Subcutaneous abdominal adipose tissue (tissue), 5 donors: ENCODE data around the gene FHOD3.
"Not testable (repeated sequence)": the region's sequence is repeated elsewhere in the genome, so short reads cannot be mapped to it uniquely, and the experiment has no call there.

ENCODE experiments used
- H3K27ac ChIP-seq: one replicate; pipeline ENCODE4 v1.7.0; 2013; ENCODE audit warnings: low read depth, mild to moderate bottlenecking, inconsistent platforms, low read length, moderate library complexity
- H3K27me3 ChIP-seq, 5 donors: one replicate each; pipeline ENCODE4 v1.7.0; 2013; ENCODE audit warnings: low read length in 5 of 5, inconsistent platforms in 1 of 5; ENCODE audit not compliant: control insufficient read depth in 5 of 5, insufficient read depth in 4 of 5
- H3K36me3 ChIP-seq, 5 donors: one replicate each; pipeline ENCODE4 v1.7.0; 2013; ENCODE audit warnings: low read length in 5 of 5; ENCODE audit not compliant: control insufficient read depth in 5 of 5, insufficient read depth in 5 of 5
- H3K4me1 ChIP-seq, 5 donors: one replicate each; pipeline ENCODE4 v1.7.0; 2013; ENCODE audit warnings: low read length in 5 of 5, mild to moderate bottlenecking in 3 of 5, moderate library complexity in 1 of 5; ENCODE audit not compliant: control insufficient read depth in 5 of 5, insufficient read depth in 5 of 5
- H3K4me3 ChIP-seq, 5 donors: one replicate each; pipeline ENCODE4 v1.7.0; 2013; ENCODE audit warnings: low read length in 5 of 5, low read depth in 1 of 5
- H3K9ac ChIP-seq, 5 donors: one replicate each; pipeline ENCODE4 v1.7.0; 2013; ENCODE audit warnings: low read length in 5 of 5, mild to moderate bottlenecking in 4 of 5, moderate library complexity in 3 of 5
- H3K9me3 ChIP-seq, 5 donors: one replicate each; pipeline ENCODE4 v1.7.0; 2013; ENCODE audit warnings: low read length in 5 of 5; ENCODE audit not compliant: control insufficient read depth in 5 of 5
- donor health status: healthy.
- donor health status: healthy.
- donor health status: healthy.
- donor health status: healthy.
- donor health status: healthy.

Gene FHOD3

GRCh38 chr18:36536426-36536825 lies 238.9 kb downstream of the FHOD3 start:
- Histone ChIP-seq H3K9ac (no peak overlapping the region), H3K4me3 (no peak overlapping the region), H3K27me3 (no peaks in the 10 kb centered on the region), H3K9me3 (no peaks in the 10 kb centered on the region), H3K27ac (no peak overlapping the region), H3K36me3 (no peaks in the 10 kb centered on the region), H3K4me1 (no peaks in the 10 kb centered on the region)

GRCh38 chr18:36537289-36537688 lies 239.8 kb downstream of the FHOD3 start:
- no peaks in the 10 kb centered on the region for H3K9me3 ChIP-seq
- H3K9ac ChIP-seq: no peak overlapping the region
- no peaks in the 10 kb centered on the region for H3K36me3 ChIP-seq
- H3K4me1 ChIP-seq: no peaks in the 10 kb centered on the region
- no peaks in the 10 kb centered on the region for H3K27me3 ChIP-seq
- no peak overlapping the region for H3K4me3 ChIP-seq
- H3K27ac ChIP-seq: no peak overlapping the region

DNA sequence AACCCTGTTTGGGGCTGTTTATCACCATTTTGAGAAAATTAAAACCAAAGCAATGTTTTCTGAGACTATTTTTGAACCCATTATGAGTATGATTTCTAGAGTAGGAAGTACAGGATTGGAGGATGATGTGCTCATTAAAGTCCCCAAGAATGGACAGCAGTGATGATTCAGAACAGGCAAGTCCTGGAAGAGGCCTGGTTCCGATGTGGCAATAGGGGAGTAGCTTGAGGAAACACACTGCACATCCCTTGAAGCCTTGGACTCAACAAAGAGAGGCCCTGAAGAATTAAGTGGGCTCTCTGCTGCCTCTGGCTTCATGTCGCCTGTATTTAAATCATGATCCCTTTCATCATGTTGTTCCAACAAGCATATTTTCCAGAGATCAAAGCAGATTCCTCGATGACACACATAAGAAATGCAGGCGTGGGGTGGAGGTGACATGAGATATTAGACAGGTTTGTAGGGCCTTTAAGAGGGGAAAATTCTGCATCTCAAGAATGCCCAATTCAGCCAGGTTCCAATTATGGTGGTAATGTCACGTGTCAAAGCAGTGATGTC lies 242.2 kb downstream of the FHOD3 start:
- no peak overlapping the region for H3K27ac ChIP-seq
- H3K36me3 ChIP-seq: no peaks in the 10 kb centered on the region
- no peaks in the 10 kb centered on the region for H3K4me1 ChIP-seq
- H3K9me3 ChIP-seq: no peaks in the 10 kb centered on the region
- no peaks in the 10 kb centered on the region for H3K27me3 ChIP-seq
- H3K9ac ChIP-seq: no peak overlapping the region
- no peak overlapping the region for H3K4me3 ChIP-seq

DNA sequence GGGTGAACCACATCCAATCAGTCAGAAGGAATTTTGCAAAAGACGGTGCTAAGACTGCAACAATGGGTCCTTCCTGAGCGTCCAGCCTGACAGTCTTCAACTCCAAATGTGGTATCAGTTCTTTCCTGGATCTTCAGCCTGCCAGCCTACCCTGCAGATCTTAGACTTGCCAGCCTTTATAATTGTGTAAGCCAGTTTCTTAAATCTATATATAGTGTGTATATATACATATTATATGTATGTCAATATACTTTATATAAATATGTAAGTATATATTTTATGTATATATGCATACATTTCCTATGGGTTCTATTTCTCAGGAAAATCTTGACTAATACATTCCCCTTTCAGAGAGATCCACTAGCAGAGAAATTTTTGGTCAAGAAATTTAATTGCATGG lies 245.5 kb downstream of the FHOD3 start:
- no peaks in the 10 kb centered on the region for H3K36me3 ChIP-seq
- H3K9ac ChIP-seq: no peak overlapping the region
- no peaks in the 10 kb centered on the region for H3K9me3 ChIP-seq
- H3K4me3 ChIP-seq: no peak overlapping the region
- no peak overlapping the region for H3K27ac ChIP-seq
- H3K4me1 ChIP-seq: no peaks in the 10 kb centered on the region
- no peaks in the 10 kb centered on the region for H3K27me3 ChIP-seq

DNA sequence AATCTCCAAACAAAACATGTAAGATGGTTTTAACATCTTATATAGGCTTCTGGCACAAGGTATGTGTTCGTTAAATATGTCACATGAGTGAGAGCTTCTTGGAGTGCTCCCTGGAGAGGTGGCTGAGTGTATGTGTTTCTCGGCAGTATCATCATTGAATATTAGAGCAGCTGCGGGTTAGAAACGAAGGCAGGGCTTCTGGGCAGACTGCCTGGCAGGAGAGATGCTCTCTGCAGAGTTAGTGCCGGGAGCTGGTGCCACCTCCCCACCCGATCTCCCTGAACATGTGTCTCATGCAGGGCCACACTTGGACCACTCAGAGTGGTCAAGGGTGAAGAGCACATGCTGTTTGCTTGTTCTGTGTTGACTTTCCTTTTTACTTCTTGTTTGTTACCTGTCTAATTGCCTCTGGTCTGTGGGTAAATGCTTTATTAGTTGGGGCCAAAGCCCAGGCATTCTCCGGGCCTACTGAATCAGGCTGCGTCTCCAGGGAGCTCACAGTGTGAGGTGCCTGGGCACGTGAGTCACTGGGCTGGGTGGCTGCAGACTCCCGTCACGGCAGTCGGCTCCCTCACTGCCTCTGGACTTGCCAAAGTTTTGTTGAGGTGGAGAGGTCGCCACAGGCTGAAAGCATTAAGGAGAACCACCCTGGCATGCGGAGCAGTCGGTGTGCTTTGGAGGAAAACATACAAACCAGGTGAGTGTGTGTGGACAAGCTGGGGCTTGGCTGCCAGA lies 246.6 kb downstream of the FHOD3 start:
- H3K9me3 ChIP-seq: peaks cover 0 to 5% (median 0%) of the 10 kb centered on the region in 5 donors
- H3K9ac ChIP-seq: no peak overlapping the region
- no peaks in the 10 kb centered on the region for H3K27me3 ChIP-seq
- no peak overlapping the region for H3K4me3 ChIP-seq
- no peaks in the 10 kb centered on the region for H3K36me3 ChIP-seq
- H3K4me1 ChIP-seq: no peaks in the 10 kb centered on the region
- no peak overlapping the region for H3K27ac ChIP-seq

DNA sequence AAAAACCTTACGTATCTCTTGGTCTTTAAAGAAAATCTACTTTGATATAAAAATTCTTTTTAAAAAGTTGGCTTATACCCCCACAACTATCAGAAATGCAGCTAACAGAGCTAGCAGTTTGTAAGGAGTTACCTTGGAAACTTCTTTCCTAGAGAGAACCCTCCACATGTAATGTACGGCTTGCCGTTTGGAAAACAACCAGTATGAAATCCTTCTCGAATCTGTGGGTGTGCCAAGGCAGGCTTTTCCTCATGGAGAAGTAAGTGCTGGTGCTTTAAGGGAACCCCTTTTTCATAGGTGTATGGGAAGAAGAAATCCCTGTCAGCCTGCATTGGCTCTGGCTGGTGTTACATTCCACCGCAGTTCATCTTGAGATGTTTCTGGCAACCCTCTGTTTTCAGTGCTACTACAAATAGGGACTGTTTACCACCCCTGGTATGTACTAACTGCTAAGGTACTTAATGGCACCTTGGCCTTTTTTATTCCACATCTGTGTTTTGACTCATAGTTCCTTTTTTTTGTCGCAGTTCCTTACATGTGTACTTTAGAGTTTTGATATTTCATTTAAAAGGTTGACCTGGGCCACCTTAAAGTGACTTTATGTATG lies 248.4 kb downstream of the FHOD3 start:
- Histone ChIP-seq H3K9me3 (peaks cover 0 to 6% (median 2%) of the 10 kb centered on the region in 5 donors), H3K27me3 (no peaks in the 10 kb centered on the region), H3K4me3 (no peak overlapping the region), H3K36me3 (no peaks in the 10 kb centered on the region), H3K27ac (no peak overlapping the region), H3K9ac (no peak overlapping the region), H3K4me1 (no peaks in the 10 kb centered on the region)

- Histone ChIP-seq H3K9me3 (peaks cover 0 to 6% (median 2%) of the 10 kb centered on the region in 5 donors), H3K4me1 (no peaks in the 10 kb centered on the region), H3K9ac (no peak overlapping the region), H3K27me3 (no peaks in the 10 kb centered on the region), H3K4me3 (no peak overlapping the region), H3K36me3 (no peaks in the 10 kb centered on the region), H3K27ac (no peak overlapping the region)
Observed at GRCh38 chr18:36546876-36547275, 249.4 kb downstream of the FHOD3 start.

DNA sequence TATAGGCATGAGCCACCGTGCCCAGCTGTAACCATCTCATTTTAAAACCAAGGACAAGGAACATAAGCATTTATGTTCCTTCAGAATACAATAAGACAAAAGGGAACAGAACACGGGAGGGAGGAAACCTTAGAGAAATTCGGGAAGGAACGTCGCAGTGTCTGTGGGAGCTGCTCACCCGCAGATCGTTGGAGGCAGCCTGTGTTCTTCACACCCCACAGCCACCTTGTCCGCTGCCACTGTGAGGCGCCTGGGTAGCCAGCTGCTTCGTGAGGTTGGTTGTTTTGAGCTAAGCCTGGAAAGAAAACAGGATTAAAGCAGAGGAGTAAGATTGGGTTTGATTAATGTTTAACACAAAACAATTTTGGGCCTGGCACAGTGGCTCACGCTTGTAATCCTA lies 250.0 kb downstream of the FHOD3 start:
- Histone ChIP-seq H3K4me3 (no peak overlapping the region), H3K27me3 (no peaks in the 10 kb centered on the region), H3K9me3 (peaks cover 0 to 6% (median 2%) of the 10 kb centered on the region in 5 donors), H3K36me3 (no peaks in the 10 kb centered on the region), H3K27ac (no peak overlapping the region), H3K4me1 (no peaks in the 10 kb centered on the region), H3K9ac (no peak overlapping the region)

GRCh38 chr18:36551274-36551673 lies 253.8 kb downstream of the FHOD3 start:
- H3K9me3 ChIP-seq, H3K36me3 ChIP-seq, H3K4me1 ChIP-seq, H3K9ac ChIP-seq, H3K27ac ChIP-seq, H3K27me3 ChIP-seq, H3K4me3 ChIP-seq: not testable (repeated sequence)

DNA sequence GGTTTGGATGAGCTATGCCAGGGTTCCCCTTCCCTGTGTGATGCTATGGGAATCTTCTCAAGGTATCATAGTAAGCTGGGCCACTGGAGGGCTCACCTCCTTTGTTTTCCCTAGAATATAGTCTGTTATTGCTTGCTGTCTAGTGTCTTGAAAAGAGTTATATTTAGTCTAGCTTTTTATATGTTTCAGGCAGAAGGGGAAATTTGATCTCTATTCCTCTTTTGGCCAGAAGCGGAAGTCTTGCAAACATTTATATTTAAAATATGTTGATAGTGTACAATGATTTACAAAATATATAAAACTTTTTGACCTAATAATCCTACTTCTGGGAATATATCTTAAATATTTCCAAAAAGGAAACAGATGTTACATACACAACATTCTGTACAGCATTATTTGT lies 260.7 kb downstream of the FHOD3 start:
- no peaks in the 10 kb centered on the region for H3K4me1 ChIP-seq
- no peak overlapping the region for H3K27ac ChIP-seq
- H3K27me3 ChIP-seq: no peaks in the 10 kb centered on the region
- no peaks in the 10 kb centered on the region for H3K9me3 ChIP-seq
- H3K36me3 ChIP-seq: no peaks in the 10 kb centered on the region
- H3K9ac ChIP-seq: no peak overlapping the region
- no peak overlapping the region for H3K4me3 ChIP-seq
